Left renal pelvis (tissue), 4 donors: ENCODE data around the gene S100A7A. TPM values are rescaled to one million over a fixed set of nuclear protein-coding genes. Genes with fewer than 3 reads are reported as not detected.
"Not testable (repeated sequence)": the region's sequence is repeated elsewhere in the genome, so short reads cannot be mapped to it uniquely, and the experiment has no call there.

Experiments
- DNase-seq, 4 donors: peaks; one replicate each; pipeline ENCODE4 v3.0.0-alpha.2; 2013; ENCODE audit warnings: low read depth in 4 of 4, low spot score in 3 of 4
- polyA plus RNA-seq, 4 donors: library from polyadenylated mRNA; unstranded; fragments of 120-200 nt; gene quantifications; one replicate each; pipeline ENCODE4 v1.2.1, GENCODE V29; 2013; ENCODE audit not compliant: insufficient read length in 4 of 4

The S100A7A gene
- polyA plus RNA-seq, 4 donors: not detected

- not testable (repeated sequence) for DNase-seq
These were observed 3.1 kb downstream of the S100A7A start for GRCh38 chr1:153419436-153419793.

- DNase-seq: no peak
These were observed 4.0 kb downstream of the S100A7A start for GRCh38 chr1:153420306-153420705.

- peak; percentile 47 to 73 (median 63) for DNase-seq
These were observed 6.2 kb downstream of the S100A7A start for GRCh38 chr1:153422450-153423068.

GRCh38 chr1:153426809-153427208, 10.5 kb downstream of the S100A7A start:
- DNase-seq: no peak

- DNase-seq: no peak
These were observed 11.8 kb downstream of the S100A7A start for GRCh38 chr1:153428073-153428638.

GRCh38 chr1:153428791-153429190, 12.5 kb downstream of the S100A7A start:
- no peak for DNase-seq

GRCh38 chr1:153429266-153430165, 13.2 kb downstream of the S100A7A start:
- no peak for DNase-seq

- DNase-seq: no peak
These were observed 13.8 kb downstream of the S100A7A start for GRCh38 chr1:153430166-153430553.

- no peak for DNase-seq
These were observed 14.2 kb downstream of the S100A7A start for GRCh38 chr1:153430561-153430960.

- DNase-seq: no peak
These were observed 14.7 kb downstream of the S100A7A start for GRCh38 chr1:153431002-153431401.

GRCh38 chr1:153431427-153431826, 15.1 kb downstream of the S100A7A start:
- DNase-seq: no peak

- DNase-seq: no peak
These were observed 15.6 kb downstream of the S100A7A start for GRCh38 chr1:153431928-153432327.

- no peak for DNase-seq
These were observed 16.8 kb downstream of the S100A7A start for GRCh38 chr1:153432874-153433681.

GRCh38 chr1:153434746-153435455, 18.6 kb downstream of the S100A7A start:
- no peak for DNase-seq

- no peak for DNase-seq
These were observed 20.9 kb downstream of the S100A7A start for GRCh38 chr1:153437236-153437635.

- no peak for DNase-seq
These were observed 22.3 kb downstream of the S100A7A start for GRCh38 chr1:153438599-153438998.

GRCh38 chr1:153439273-153439672, 23.0 kb downstream of the S100A7A start:
- DNase-seq: no peak

- no peak for DNase-seq
These were observed 25.0 kb downstream of the S100A7A start for GRCh38 chr1:153441238-153441755.

- no peak for DNase-seq
These were observed 27.2 kb downstream of the S100A7A start for GRCh38 chr1:153443486-153443885.

- DNase-seq: no peak
These were observed 27.8 kb downstream of the S100A7A start for GRCh38 chr1:153444078-153444477.
